SK-N-SH treated with all-trans-retinoic acid at 6 μM for 48 hours (cell line): ENCODE data around the gene RBM17.

Experiments
- ATAC-seq: fragments of 200-7000 bp; cut with Tn5 transposase; 3 replicates; pipeline ENCODE4 v1.9.1; 2020; ENCODE audit warnings: mild to moderate bottlenecking, moderate library complexity
- ARNTL ChIP-seq: fragments of 450-650 bp; formaldehyde crosslinking; IDR thresholded peaks from 2 replicates; pipeline ENCODE4 v1.5.0; 2020; ENCODE audit warnings: low read depth, mild to moderate bottlenecking, moderate library complexity, borderline replicate concordance
- CREB5 ChIP-seq: fragments of 250-450 bp; sonication (Bioruptor Pico); IDR thresholded peaks from 2 replicates; pipeline ENCODE4 v1.5.1; 2020; ENCODE audit warnings: low read depth, mild to moderate bottlenecking, moderate library complexity
- CSDC2 ChIP-seq: fragments of 250-450 bp; sonication (Bioruptor Pico); IDR thresholded peaks from 2 replicates; pipeline ENCODE4 v1.5.0; 2020; ENCODE audit warnings: mild to moderate bottlenecking, moderate library complexity
- CSRNP3 ChIP-seq: fragments of 250-450 bp; sonication (Bioruptor Pico); IDR thresholded peaks from 2 replicates; pipeline ENCODE4 v1.5.1; 2021; ENCODE audit warnings: mild to moderate bottlenecking, moderate library complexity
- ESRRG ChIP-seq: fragments of 250-450 bp; sonication (Bioruptor Pico); IDR thresholded peaks from 2 replicates; pipeline ENCODE4 v1.6.1; 2021; ENCODE audit warnings: mild to moderate bottlenecking
- GLIS3 ChIP-seq: fragments of 250-450 bp; sonication (Bioruptor Pico); IDR thresholded peaks from 2 replicates; pipeline ENCODE4 v1.5.0; 2020; ENCODE audit warnings: mild to moderate bottlenecking, moderate library complexity
- ISL1 ChIP-seq: fragments of 250-450 bp; sonication (Bioruptor Pico); IDR thresholded peaks from 2 replicates; pipeline ENCODE4 v2.1.2; 2022; ENCODE audit warnings: mild to moderate bottlenecking, moderate library complexity
- OSR1 ChIP-seq: fragments of 250-450 bp; sonication (Bioruptor Pico); IDR thresholded peaks from 2 replicates; pipeline ENCODE4 v1.8.0; 2022; ENCODE audit warnings: moderate library complexity, mild to moderate bottlenecking, inconsistent platforms
- PATZ1 ChIP-seq: fragments of 250-450 bp; sonication (Bioruptor Pico); IDR thresholded peaks from 2 replicates; pipeline ENCODE4 v1.8.0; 2020; ENCODE audit warnings: mild to moderate bottlenecking, moderate library complexity, borderline replicate concordance
- POU6F1 ChIP-seq: fragments of 250-450 bp; sonication (Bioruptor Pico); IDR thresholded peaks from 2 replicates; pipeline ENCODE4 v1.8.0; 2021; ENCODE audit warnings: low read depth, mild to moderate bottlenecking, moderate library complexity, borderline replicate concordance
- PPARA ChIP-seq: fragments of 250-450 bp; sonication (Bioruptor Pico); IDR thresholded peaks from 2 replicates; pipeline ENCODE4 v1.5.0; 2020; ENCODE audit warnings: mild to moderate bottlenecking, borderline replicate concordance
- RARB ChIP-seq: fragments of 250-450 bp; sonication (Bioruptor Pico); IDR thresholded peaks from 2 replicates; pipeline ENCODE4 v1.8.0; 2021; ENCODE audit warnings: mild to moderate bottlenecking, moderate library complexity
- SNAI2 ChIP-seq: fragments of 250-450 bp; sonication (Bioruptor Pico); IDR thresholded peaks from 2 replicates; pipeline ENCODE4 v1.5.0; 2020; ENCODE audit warnings: mild to moderate bottlenecking, moderate library complexity
- TCF4 ChIP-seq: fragments of 250-450 bp; sonication (Bioruptor Pico); IDR thresholded peaks from 2 replicates; pipeline ENCODE4 v1.8.0; 2021; ENCODE audit warnings: mild to moderate bottlenecking, moderate library complexity, borderline replicate concordance
- TOX ChIP-seq: fragments of 250-450 bp; sonication (Bioruptor Pico); IDR thresholded peaks from 2 replicates; pipeline ENCODE4 v1.8.0; 2021; ENCODE audit warnings: mild to moderate bottlenecking, moderate library complexity, borderline replicate concordance
- TSHZ2 ChIP-seq: fragments of 250-450 bp; sonication (Bioruptor Pico); IDR thresholded peaks from 2 replicates; pipeline ENCODE4 v1.5.0; 2020; ENCODE audit warnings: mild to moderate bottlenecking, moderate library complexity
- ZC3H10 ChIP-seq: fragments of 250-450 bp; sonication (Bioruptor Pico); IDR thresholded peaks from 2 replicates; pipeline ENCODE4 v1.5.1; 2021; ENCODE audit warnings: mild to moderate bottlenecking, moderate library complexity
- ZFP3 ChIP-seq: fragments of 250-450 bp; sonication (Bioruptor Pico); IDR thresholded peaks from 2 replicates; pipeline ENCODE4 v1.5.0; 2020; ENCODE audit warnings: mild to moderate bottlenecking, moderate library complexity
- ZFP30 ChIP-seq: fragments of 450-650 bp; formaldehyde crosslinking; IDR thresholded peaks from 2 replicates; pipeline ENCODE4 v1.5.0; 2022; ENCODE audit warnings: mild to moderate bottlenecking, moderate library complexity
- ZNF565 ChIP-seq: fragments of 450-650 bp; formaldehyde crosslinking; conservative IDR thresholded peaks from 2 replicates; pipeline ENCODE4 v1.5.0; 2020; ENCODE audit warnings: low read depth, mild to moderate bottlenecking, moderate library complexity
- ZNF70 ChIP-seq: fragments of 450-650 bp; formaldehyde crosslinking; IDR thresholded peaks from 2 replicates; pipeline ENCODE4 v1.5.0; 2020; ENCODE audit warnings: mild to moderate bottlenecking, moderate library complexity
- ZNF8 ChIP-seq: fragments of 450-650 bp; formaldehyde crosslinking; IDR thresholded peaks from 2 replicates; pipeline ENCODE4 v1.5.0; 2020; ENCODE audit warnings: mild to moderate bottlenecking, moderate library complexity

The RBM17 gene

GRCh38 chr10:6146013-6146785 lies 57.4 kb downstream of the RBM17 start:
- ATAC-seq, result no peak

GRCh38 chr10:6146921-6147320 lies 58.1 kb downstream of the RBM17 start:
- TF ChIP-seq POU6F1 (CRISPR knock-in tag) (no peak), TOX (CRISPR knock-in tag) (no peak), TCF4 (CRISPR knock-in tag) (no peak), CSDC2 (no peak), RARB (CRISPR knock-in tag) (no peak), SNAI2 (CRISPR knock-in tag) (no peak), ZNF565 (CRISPR knock-in tag) (no peak), PPARA (no peak)
- ATAC-seq, result no peak

More at GRCh38 chr10:6146013-6146785, 57.4 kb downstream of the RBM17 start:
- TF ChIP-seq ZFP3 (CRISPR knock-in tag) (no peak), ZNF70 (no peak), PATZ1 (no peak)

- no peak for ATAC-seq
- TF ChIP-seq ZNF565 (CRISPR knock-in tag) (no peak), CSDC2 (no peak), ZNF8 (CRISPR knock-in tag) (no peak), TSHZ2 (CRISPR knock-in tag) (no peak), GLIS3 (CRISPR knock-in tag) (no peak), OSR1 (CRISPR knock-in tag) (no peak), ZNF70 (no peak), RARB (CRISPR knock-in tag) (no peak), SNAI2 (CRISPR knock-in tag) (no peak), ESRRG (CRISPR knock-in tag) (no peak), PPARA (no peak), ISL1 (CRISPR knock-in tag) (no peak), TCF4 (CRISPR knock-in tag) (no peak), PATZ1 (no peak), CREB5 (CRISPR knock-in tag) (no peak), ZFP30 (CRISPR knock-in tag) (no peak), CSRNP3 (CRISPR knock-in tag) (no peak), ZC3H10 (no peak), ARNTL (CRISPR knock-in tag) (no peak), ZFP3 (CRISPR knock-in tag) (no peak)
These were observed 59.4 kb downstream of the RBM17 start for GRCh38 chr10:6148251-6148701.
